OCI-LY1 (cell line): Measurements from ENCODE around the gene PHKG2.

Experiments
- CTCF ChIP-seq: fragments of 200-600 bp; sonication (generic), shearing (Covaris generic); IDR thresholded peaks from 2 replicates; pipeline ENCODE4 v1.5.1; 2017; ENCODE audit warnings: mild to moderate bottlenecking, antibody characterized with exemption, low read length, moderate library complexity, mixed read lengths
- EZH2 ChIP-seq: fragments of 200-600 bp; sonication (generic), shearing (Covaris generic); IDR thresholded peaks from 2 replicates; pipeline ENCODE4 v1.8.0; 2017; ENCODE audit warnings: borderline replicate concordance, mixed run types, mild to moderate bottlenecking, antibody characterized with exemption, low read length, moderate library complexity, mixed read lengths

DNA sequence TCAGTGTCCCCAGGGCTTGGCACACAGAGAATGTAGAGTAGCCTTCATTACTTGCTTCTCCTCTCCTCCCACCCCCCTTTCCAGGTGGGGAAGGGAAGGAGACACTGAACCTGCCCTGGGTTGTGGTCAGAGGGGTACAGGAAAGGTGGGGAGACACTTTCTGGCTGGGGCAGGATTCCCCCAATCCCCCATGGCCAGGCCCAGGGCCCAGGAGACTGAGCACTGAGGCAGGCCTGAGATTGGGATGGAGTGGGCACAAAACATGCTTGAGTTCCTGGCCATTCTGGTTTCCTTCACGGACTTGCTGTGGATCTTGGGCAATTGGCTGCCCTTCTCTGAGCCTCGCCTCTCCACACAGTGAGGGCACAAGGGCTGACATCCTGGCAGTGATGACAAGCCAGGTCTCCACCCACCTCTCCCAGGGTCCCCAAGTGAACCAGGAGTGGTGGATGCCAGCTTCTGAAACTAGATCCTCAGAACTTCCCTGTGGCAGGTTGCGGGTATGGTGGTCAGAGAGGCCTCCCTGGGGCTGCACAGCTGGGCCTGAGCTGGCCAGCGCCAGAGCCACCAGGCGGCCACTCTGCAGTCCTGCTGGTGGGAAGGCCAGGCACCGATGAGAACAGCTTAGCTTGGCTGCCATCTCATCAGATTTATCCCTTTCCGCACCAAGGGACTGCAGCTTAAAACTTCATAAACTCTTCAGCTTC lies 29.5 kb downstream of the PHKG2 start:
- TF ChIP-seq CTCF (no peak), EZH2 (no peak)
